ENCODE measurements around the gene FBXL3.

DNA sequence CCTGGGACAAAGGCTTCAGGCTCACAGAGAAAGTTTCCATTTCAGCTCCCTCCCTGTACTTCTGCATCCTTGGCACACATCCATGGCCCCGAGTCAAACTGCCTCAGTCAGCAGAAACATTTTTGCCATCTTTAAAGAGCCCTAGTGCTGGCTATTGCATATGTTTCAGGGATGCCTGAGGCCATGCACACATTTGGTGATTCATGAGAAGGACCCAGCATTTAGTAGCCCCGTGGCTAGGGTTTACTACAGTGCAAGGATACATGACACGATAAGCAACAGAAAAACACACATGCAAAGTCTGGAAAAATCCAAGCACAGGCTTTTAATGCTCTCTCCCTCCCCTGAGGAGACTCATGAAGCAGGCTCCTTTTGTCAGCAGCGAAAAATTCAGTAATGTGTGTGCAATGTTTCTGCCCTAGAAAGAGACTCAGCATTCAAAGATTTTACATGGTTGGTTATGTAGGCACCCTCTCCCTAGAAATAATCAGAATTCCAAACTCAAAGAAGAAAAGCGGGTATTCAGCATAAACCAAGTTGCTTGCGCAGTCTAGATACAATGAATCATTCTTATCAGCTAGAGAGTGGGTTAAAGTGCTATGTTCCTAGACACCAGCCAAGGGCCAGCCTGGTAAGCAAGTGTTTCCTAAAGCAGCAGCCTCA is 61.1 kb downstream of the FBXL3 start:
- TF ChIP-seq POLR2A (IDR thresholded peaks at IDR 0.05; ENCODE audit: low read length) (no peak), CTCF (IDR thresholded peaks at IDR 0.05) (no peak), MAZ (IDR thresholded peaks at IDR 0.05; ENCODE audit: borderline replicate concordance, low read depth, low read length) (no peak), CEBPB (IDR thresholded peaks at IDR 0.05) (no peak), NFE2L2 (conservative IDR thresholded peaks at IDR 0.05; ENCODE audit: low read length) (no peak), KDM5A (IDR thresholded peaks at IDR 0.05) (no peak), EP300 (IDR thresholded peaks at IDR 0.05) (no peak), JUNB (IDR thresholded peaks at IDR 0.05) (no peak), RAD21 (conservative IDR thresholded peaks at IDR 0.05 in 1 of 2, IDR thresholded peaks at IDR 0.05 in 1 of 2) (no peak)
- TF ChIP-seq, protein P1, sequence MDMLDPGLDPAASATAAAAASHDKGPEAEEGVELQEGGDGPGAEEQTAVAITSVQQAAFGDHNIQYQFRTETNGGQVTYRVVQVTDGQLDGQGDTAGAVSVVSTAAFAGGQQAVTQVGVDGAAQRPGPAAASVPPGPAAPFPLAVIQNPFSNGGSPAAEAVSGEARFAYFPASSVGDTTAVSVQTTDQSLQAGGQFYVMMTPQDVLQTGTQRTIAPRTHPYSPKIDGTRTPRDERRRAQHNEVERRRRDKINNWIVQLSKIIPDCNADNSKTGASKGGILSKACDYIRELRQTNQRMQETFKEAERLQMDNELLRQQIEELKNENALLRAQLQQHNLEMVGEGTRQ (IDR thresholded peaks at IDR 0.05), result no peak
- TF ChIP-seq, protein P2, sequence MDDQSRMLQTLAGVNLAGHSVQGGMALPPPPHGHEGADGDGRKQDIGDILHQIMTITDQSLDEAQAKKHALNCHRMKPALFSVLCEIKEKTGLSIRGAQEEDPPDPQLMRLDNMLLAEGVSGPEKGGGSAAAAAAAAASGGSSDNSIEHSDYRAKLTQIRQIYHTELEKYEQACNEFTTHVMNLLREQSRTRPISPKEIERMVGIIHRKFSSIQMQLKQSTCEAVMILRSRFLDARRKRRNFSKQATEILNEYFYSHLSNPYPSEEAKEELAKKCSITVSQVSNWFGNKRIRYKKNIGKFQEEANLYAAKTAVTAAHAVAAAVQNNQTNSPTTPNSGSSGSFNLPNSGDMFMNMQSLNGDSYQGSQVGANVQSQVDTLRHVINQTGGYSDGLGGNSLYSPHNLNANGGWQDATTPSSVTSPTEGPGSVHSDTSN (IDR thresholded peaks at IDR 0.05), result no peak
